Cardiac muscle cell (in vitro differentiated cells and primary cell): Measurements from ENCODE around the gene AFAP1L1. TPM values are rescaled to one million over a fixed set of nuclear protein-coding genes. Genes with fewer than 3 reads are reported as not detected.

Experiments
- DNase-seq, 2 donors: peaks; one replicate each; pipeline versions ENCODE4 v3.0.0 to v3.0.0-alpha.2; 2010 to 2017; ENCODE audit warnings: low read depth in 1 of 2, low spot score in 1 of 2
- H3K27ac ChIP-seq: fragments of 200-600 bp; sonication (generic); 2 replicates; pipeline ENCODE4 v1.5.1; 2016
- H3K27me3 ChIP-seq: fragments of 200-600 bp; sonication (generic); 2 replicates; pipeline ENCODE4 v1.6.0; 2016; ENCODE audit warnings: control low read depth
- H3K36me3 ChIP-seq: fragments of 200-600 bp; sonication (generic); 2 replicates; pipeline ENCODE4 v1.5.1; 2016; ENCODE audit warnings: control low read depth
- H3K4me1 ChIP-seq: fragments of 200-600 bp; sonication (generic); 2 replicates; pipeline ENCODE4 v1.8.1; 2017; ENCODE audit warnings: low read depth, mild to moderate bottlenecking, mixed run types
- H3K4me3 ChIP-seq: fragments of 200-600 bp; sonication (generic); 2 replicates; pipeline ENCODE4 v1.5.1; 2016; ENCODE audit warnings: mild to moderate bottlenecking
- H3K9me3 ChIP-seq: fragments of 200-600 bp; sonication (generic); 2 replicates; pipeline ENCODE4 v1.5.1; 2017; ENCODE audit warnings: low read depth, mild to moderate bottlenecking, control low read depth
- CTCF ChIP-seq: IDR thresholded peaks from 2 replicates; pipeline ENCODE4 v1.5.1; 2012; ENCODE audit warnings: low read depth, mild to moderate bottlenecking, low read length
- polyA plus RNA-seq: library from polyadenylated mRNA; unstranded; fragments of >200 nt; fragmentation: Nextera tagmentation; extraction: Ambion mirVana; gene quantifications from 2 replicates; pipeline ENCODE4 v1.2.1, GENCODE V29; 2016
- total RNA-seq: library from RNA; depleted of rRNA; stranded (reverse); fragments of >200 nt; gene quantifications from 2 replicates; pipeline ENCODE4 v1.2.3, GENCODE V29; 2016

Gene AFAP1L1
- total and polyA plus RNA-seq, 2 experiments from 2014 or later: 24.0 to 39.3 TPM

DNA sequence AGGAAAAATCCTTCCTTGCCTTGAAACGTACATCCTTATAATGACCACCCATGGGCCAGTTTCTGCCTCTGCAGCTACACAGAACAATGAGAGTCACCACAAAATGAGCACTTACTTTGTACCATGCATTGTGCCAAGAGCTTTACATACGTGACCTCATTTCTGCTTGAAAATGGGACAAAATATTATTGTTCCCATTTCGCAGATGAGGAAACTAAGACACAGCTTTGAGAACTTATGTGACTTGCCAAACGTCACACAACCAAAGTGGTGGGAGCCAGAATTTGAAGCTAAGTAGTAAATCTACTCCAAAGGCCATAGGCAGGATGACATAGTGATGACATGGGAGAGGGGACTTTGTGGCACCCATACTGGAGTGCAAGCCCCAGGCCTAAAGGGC is 38.8 kb downstream of the AFAP1L1 start:
- Histone ChIP-seq H3K27me3 (no peaks in the 10 kb centered on the region), H3K9me3 (no peaks in the 10 kb centered on the region), H3K4me3 (no peak overlapping the region), H3K27ac (no peak overlapping the region), H3K36me3 (no peaks in the 10 kb centered on the region), H3K4me1 (no peaks in the 10 kb centered on the region)
- DNase-seq: no peak
- no peak for TF ChIP-seq CTCF

DNA sequence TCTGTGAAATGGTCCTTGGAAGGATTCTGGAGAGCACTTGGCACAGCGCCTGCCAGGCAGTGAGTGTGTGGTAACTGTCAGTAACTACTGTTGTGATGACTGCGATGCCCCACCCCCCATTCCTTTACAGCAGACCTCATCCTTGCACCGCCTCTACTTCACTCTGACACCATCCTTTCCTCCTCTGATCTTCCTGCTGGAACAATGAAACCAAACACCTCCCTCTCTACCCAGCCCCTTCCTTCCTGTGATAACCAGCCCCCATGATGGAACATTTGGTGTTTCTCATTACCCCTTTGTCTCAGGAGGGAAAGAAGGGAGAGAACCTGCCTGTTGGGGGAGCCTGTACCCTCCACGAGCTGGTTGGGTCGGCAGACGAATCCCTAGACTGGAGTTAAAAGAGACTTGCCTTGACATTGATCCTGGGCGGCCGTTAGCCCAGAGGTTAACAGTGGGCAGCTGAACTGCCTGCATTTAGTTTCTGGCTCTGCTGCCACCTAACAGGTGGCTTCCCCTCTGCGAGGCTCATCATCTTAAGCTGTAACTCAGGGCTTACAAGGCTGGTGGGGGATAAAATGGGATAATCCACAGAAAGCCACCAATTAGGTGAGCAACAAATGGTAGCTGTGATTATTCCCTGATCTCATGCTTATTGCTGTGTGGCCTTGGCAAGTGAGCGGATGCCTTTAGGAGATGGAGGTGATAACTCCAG is 39.4 kb downstream of the AFAP1L1 start:
- Histone ChIP-seq H3K36me3 (no peaks in the 10 kb centered on the region), H3K9me3 (no peaks in the 10 kb centered on the region), H3K4me3 (no peak overlapping the region), H3K27ac (no peak overlapping the region), H3K4me1 (no peaks in the 10 kb centered on the region), H3K27me3 (no peaks in the 10 kb centered on the region)
- TF ChIP-seq CTCF: no peak
- DNase-seq: peak; percentile 6 to 89

DNA sequence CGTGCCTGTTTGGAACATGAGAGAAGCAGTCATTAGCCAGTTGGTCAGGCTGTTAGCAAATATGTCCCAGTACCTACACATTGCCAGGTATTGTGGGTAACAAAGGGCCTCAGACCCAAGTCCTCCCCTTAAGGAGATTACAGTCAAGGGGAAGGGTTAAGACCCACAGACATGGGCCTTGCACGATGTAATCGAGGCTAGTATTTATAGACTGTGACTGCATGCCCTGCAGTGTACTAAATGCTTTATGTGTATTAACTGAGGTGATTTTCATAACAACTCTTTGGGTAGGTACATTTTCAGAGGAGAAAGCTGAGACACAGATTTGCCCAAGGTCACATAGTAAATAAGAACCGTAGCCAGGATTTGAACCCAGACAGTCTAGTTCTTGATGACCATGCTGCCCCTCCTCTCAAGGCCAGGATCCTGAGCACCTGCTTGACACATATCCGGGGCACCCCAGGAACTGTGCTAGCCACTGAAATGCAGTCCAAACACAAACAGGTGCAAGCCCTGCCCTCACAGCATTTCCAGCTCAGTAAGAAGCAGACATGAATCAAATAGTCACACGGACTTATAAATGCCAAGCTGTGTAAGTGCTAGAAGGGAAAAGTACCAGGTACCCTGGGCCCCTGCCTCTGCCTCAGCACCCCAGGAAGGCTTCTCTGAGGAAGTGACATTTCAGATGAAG is 41.6 kb downstream of the AFAP1L1 start:
- no peak for DNase-seq
- Histone ChIP-seq H3K27ac (no peak overlapping the region), H3K4me1 (peaks cover 7% of the 10 kb centered on the region)

GRCh38 chr5:149314571-149315111 is 43.0 kb downstream of the AFAP1L1 start:
- no peaks in the 10 kb centered on the region for H3K36me3 ChIP-seq
- TF ChIP-seq CTCF: no peak
- no peak overlapping the region for H3K27ac ChIP-seq

More for the DNA sequence above, 41.6 kb downstream of the AFAP1L1 start:
- Histone ChIP-seq H3K9me3 (no peaks in the 10 kb centered on the region), H3K36me3 (no peaks in the 10 kb centered on the region), H3K27me3 (no peaks in the 10 kb centered on the region), H3K4me3 (no peak overlapping the region)
- TF ChIP-seq CTCF: no peak

DNA sequence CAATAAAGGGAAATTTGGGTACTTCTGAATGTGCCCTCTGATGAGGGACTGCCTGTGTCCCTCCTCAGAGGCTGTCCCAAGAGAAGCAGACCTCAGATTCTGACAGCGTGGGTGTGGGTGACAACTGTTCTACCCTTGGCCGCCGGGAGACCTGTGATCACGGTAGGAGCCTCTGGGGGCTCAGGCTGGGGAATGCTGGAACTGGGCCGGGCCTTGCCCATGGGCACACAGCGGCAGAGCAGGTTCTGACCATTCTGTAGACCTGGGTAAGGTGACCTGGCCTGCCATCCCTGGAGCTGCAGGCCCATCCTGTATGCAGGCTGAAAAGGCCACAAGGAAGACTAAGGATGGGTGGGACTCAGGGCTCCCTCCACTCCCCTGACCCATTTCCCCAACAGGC is 44.1 kb downstream of the AFAP1L1 start:
- no peak for TF ChIP-seq CTCF
- no peak for DNase-seq
- no peaks in the 10 kb centered on the region for H3K9me3 ChIP-seq

More at GRCh38 chr5:149314571-149315111, 43.0 kb downstream of the AFAP1L1 start:
- no peaks in the 10 kb centered on the region for H3K9me3 ChIP-seq
- no peak for DNase-seq
- H3K4me3 ChIP-seq: no peak overlapping the region
- peaks cover 7% of the 10 kb centered on the region for H3K4me1 ChIP-seq
- H3K27me3 ChIP-seq: no peaks in the 10 kb centered on the region

More for the DNA sequence above, 44.1 kb downstream of the AFAP1L1 start:
- H3K27ac ChIP-seq: no peak overlapping the region
- no peak overlapping the region for H3K4me3 ChIP-seq
- H3K27me3 ChIP-seq: no peaks in the 10 kb centered on the region
- H3K36me3 ChIP-seq: no peaks in the 10 kb centered on the region
- H3K4me1 ChIP-seq: peaks cover 11% of the 10 kb centered on the region
